Measurements from ENCODE around the gene CXCR4. TPM values are rescaled to one million over a fixed set of nuclear protein-coding genes. Genes with fewer than 3 reads are reported as not detected.

CXCR4 gene
- total RNA-seq, 3 donors from 2014 or later (not counting 1 experiment from before 2014, with no cell fraction given), result 582 to 848 (median 741) TPM

DNA sequence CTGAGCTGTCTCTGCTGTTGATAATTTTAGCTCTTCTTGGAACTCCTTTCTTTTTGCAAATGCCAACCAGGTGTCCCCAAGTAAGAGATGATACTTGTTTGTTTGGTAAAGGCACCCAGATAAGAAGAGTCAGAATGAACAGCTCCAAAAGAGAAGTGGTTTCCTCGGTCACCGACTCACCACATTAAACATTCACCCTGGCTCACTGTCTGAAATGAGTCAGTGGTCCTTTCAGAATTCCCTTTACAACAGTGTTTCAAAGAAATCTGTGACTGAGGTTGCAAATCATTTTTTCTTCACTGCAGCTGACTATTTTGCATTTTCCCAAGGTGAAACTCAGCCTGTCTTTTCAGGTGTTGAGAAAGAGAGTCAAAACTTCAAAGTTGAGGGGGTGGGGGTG is 16.2 kb upstream of the CXCR4 start:
- no peaks in the 10 kb centered on the region for H3K9me3 Mint-ChIP-seq
- no peak overlapping the region for H3K4me3 ChIP-seq (ENCODE audit: low read length)
- no peaks in the 10 kb centered on the region for H3K36me3 ChIP-seq (ENCODE audit: control insufficient read depth, insufficient read depth, low read length)
- H3K4me1 ChIP-seq (ENCODE audit: control insufficient read depth, insufficient read depth, low read length), result peaks cover 85% of the 10 kb centered on the region
- H3K4me3 Mint-ChIP-seq, result peak overlapping the region; percentile 35
- H3K9me3 ChIP-seq (ENCODE audit: control insufficient read depth, insufficient read depth, low read length), result no peaks in the 10 kb centered on the region
- 23% methylated on average over 2 of the region's 2 CpGs for WGBS (ENCODE audit: insufficient coverage)
- H3K27ac Mint-ChIP-seq, result peak overlapping the region; percentile 93 to 99
- H3K36me3 Mint-ChIP-seq, result no peaks in the 10 kb centered on the region
- intact Hi-C loops (cut with micrococcal nuclease), result loop anchor here (5.0 kb wide), 1 partner anchor 173 kb away; no protein-coding TSS in a partner anchor
- no peaks in the 10 kb centered on the region for H3K27me3 ChIP-seq (ENCODE audit: control insufficient read depth, insufficient read depth, low read length)
- peak in 1 of 2 donors; percentile 78 for DNase-seq
- no peak for ATAC-seq
- peak overlapping the region; percentile 90 for H3K27ac ChIP-seq (ENCODE audit: low read length)
- no peaks in the 10 kb centered on the region for H3K27me3 Mint-ChIP-seq (ENCODE audit: low read depth in 2 of 2)
- TF ChIP-seq CTCF (IDR thresholded peaks at IDR 0.05), result no peak
- peaks cover 86 to 88% of the 10 kb centered on the region in 2 donors for H3K4me1 Mint-ChIP-seq

- H3K4me3 ChIP-seq (ENCODE audit: low read length), result no peak overlapping the region
- H3K36me3 ChIP-seq (ENCODE audit: control insufficient read depth, insufficient read depth, low read length), result no peaks in the 10 kb centered on the region
- ATAC-seq (no peak), DNase-seq (peak in 1 of 2 donors; percentile 28)
- H3K9me3 Mint-ChIP-seq, result no peaks in the 10 kb centered on the region
- intact Hi-C loops (cut with micrococcal nuclease), result loop anchor here (5.0 kb wide), 1 partner anchor 174 kb away; no protein-coding TSS in a partner anchor
- 93% methylated on average over 4 of the region's 5 CpGs for WGBS (ENCODE audit: insufficient coverage)
- peak overlapping the region; percentile 35 for H3K4me3 Mint-ChIP-seq
- H3K4me1 ChIP-seq (ENCODE audit: control insufficient read depth, insufficient read depth, low read length), result peaks cover 89% of the 10 kb centered on the region
- H3K27ac Mint-ChIP-seq, result peak overlapping the region; percentile 93 to 99
- peaks cover 89 to 91% of the 10 kb centered on the region in 2 donors for H3K4me1 Mint-ChIP-seq
- H3K27me3 Mint-ChIP-seq (ENCODE audit: low read depth in 2 of 2), result no peaks in the 10 kb centered on the region
- H3K9me3 ChIP-seq (ENCODE audit: control insufficient read depth, insufficient read depth, low read length), result no peaks in the 10 kb centered on the region
- no peaks in the 10 kb centered on the region for H3K36me3 Mint-ChIP-seq
- peak overlapping the region; percentile 90 for H3K27ac ChIP-seq (ENCODE audit: low read length)
- H3K27me3 ChIP-seq (ENCODE audit: control insufficient read depth, insufficient read depth, low read length), result no peaks in the 10 kb centered on the region
- no peak for TF ChIP-seq CTCF (IDR thresholded peaks at IDR 0.05)
Observed at GRCh38 chr2:136133586-136133985, 15.6 kb upstream of the CXCR4 start.

DNA sequence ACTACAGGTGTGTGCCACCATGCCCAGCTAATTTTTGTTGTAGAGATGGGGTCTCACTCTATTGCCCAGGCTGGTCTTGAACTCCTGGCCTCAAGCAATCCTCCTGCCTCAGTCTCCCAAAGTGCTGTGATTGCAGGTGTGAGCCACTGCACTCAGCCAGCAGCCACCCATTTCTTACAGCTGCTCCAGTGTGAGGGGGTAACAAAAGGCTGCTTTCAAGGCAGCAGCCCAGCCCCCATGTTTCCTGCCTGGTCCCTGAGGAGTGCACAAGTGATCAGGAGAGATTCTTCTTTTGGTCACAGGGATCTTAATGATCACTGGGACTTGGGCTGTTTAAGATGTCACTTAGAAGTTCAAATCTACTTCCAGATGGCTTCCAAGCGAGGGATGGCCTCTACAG is 15.2 kb upstream of the CXCR4 start:
- WGBS (ENCODE audit: insufficient coverage), result 100% methylated on average over 1 of the region's 1 CpG
- peak overlapping the region; percentile 90 for H3K27ac ChIP-seq (ENCODE audit: low read length)
- Mint-ChIP-seq H3K4me3 (peak overlapping the region; percentile 36), H3K27me3 (ENCODE audit: low read depth in 2 of 2) (no peaks in the 10 kb centered on the region), H3K9me3 (no peaks in the 10 kb centered on the region), H3K27ac (peak overlapping the region; percentile 93 to 99), H3K4me1 (peaks cover 86 to 90% of the 10 kb centered on the region in 2 donors), H3K36me3 (no peaks in the 10 kb centered on the region)
- ATAC-seq, result no peak
- no peaks in the 10 kb centered on the region for H3K9me3 ChIP-seq (ENCODE audit: control insufficient read depth, insufficient read depth, low read length)
- no peaks in the 10 kb centered on the region for H3K36me3 ChIP-seq (ENCODE audit: control insufficient read depth, insufficient read depth, low read length)
- peaks cover 89% of the 10 kb centered on the region for H3K4me1 ChIP-seq (ENCODE audit: control insufficient read depth, insufficient read depth, low read length)
- DNase-seq, result no peak
- intact Hi-C loops (cut with micrococcal nuclease), result loop anchor here (5.0 kb wide), 1 partner anchor 174 kb away; no protein-coding TSS in a partner anchor
- no peak overlapping the region for H3K4me3 ChIP-seq (ENCODE audit: low read length)
- TF ChIP-seq CTCF (IDR thresholded peaks at IDR 0.05), result no peak
- H3K27me3 ChIP-seq (ENCODE audit: control insufficient read depth, insufficient read depth, low read length), result no peaks in the 10 kb centered on the region

GRCh38 chr2:136132825-136133155 is 14.8 kb upstream of the CXCR4 start:
- H3K27me3 Mint-ChIP-seq (ENCODE audit: low read depth in 2 of 2), result no peaks in the 10 kb centered on the region
- no peaks in the 10 kb centered on the region for H3K9me3 Mint-ChIP-seq
- H3K36me3 ChIP-seq (ENCODE audit: control insufficient read depth, insufficient read depth, low read length), result no peaks in the 10 kb centered on the region
- H3K36me3 Mint-ChIP-seq, result no peaks in the 10 kb centered on the region
- H3K27ac ChIP-seq (ENCODE audit: low read length), result peak overlapping the region; percentile 90
- H3K4me3 Mint-ChIP-seq, result peak overlapping the region; percentile 66
- DNase-seq (peak in 1 of 2 donors; percentile 50), ATAC-seq (no peak)
- peaks cover 82 to 88% of the 10 kb centered on the region in 2 donors for H3K4me1 Mint-ChIP-seq
- H3K27me3 ChIP-seq (ENCODE audit: control insufficient read depth, insufficient read depth, low read length), result no peaks in the 10 kb centered on the region
- no peak overlapping the region for H3K4me3 ChIP-seq (ENCODE audit: low read length)
- peak overlapping the region; percentile 93 to 99 for H3K27ac Mint-ChIP-seq
- peaks cover 89% of the 10 kb centered on the region for H3K4me1 ChIP-seq (ENCODE audit: control insufficient read depth, insufficient read depth, low read length)
- no peaks in the 10 kb centered on the region for H3K9me3 ChIP-seq (ENCODE audit: control insufficient read depth, insufficient read depth, low read length)
- intact Hi-C loops (cut with micrococcal nuclease), result loop anchor here (1.0 to 5.0 kb wide), 4 partner anchors 16 to 175 kb away; partner anchors contain the start of gene DARS1
- no peak for TF ChIP-seq CTCF (IDR thresholded peaks at IDR 0.05)
